ENCODE data around the gene RYR1. TPM values are rescaled to one million over a fixed set of nuclear protein-coding genes. Genes with fewer than 3 reads are reported as not detected.
A peak's percentile ranks its signal among the peaks of the same experiment; 100 is the strongest.

Gene RYR1
- total and polyA plus RNA-seq, 10 of the 15 experiments (the other 5 are each of a cell fraction or from before 2014, with no cell fraction given), result under 0.01 to 0.32 (median 0.07) TPM; not detected in 1

DNA sequence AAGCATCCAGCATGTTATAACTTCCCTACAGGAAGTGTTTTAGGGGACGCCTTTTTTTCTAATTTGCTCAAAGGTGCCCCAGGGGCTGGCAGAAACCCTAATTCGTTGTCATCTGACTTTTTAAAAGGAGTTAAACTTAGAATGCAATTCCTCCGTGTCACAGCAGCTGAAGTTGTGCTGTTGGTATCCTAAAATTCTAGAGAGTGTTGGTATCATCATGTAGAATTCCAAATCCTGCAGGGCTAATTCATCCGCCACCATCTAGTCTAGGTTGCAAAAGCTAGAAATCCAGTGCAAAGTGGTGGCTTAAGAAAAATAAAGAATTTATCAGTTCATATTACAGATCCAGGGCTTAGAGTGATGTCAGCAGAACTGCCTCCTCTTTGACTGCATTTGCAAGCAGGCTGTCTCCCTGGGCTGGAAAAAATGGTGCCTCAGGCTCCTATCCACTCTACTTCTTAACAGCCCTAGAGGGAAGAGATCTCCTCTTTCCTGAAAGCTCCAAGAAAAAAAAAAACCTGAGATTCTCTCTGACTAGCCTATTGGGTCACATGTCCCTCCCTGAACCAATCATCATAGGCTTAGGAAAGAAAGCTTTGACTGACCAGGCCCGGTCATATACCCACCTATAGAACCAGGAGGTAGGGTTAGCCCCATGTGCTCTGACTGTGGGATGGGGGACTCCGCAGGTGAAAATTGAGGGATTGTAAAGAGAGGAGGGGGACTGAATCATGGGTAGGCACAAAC lies 111.3 kb downstream of the RYR1 start (continued):
- TF ChIP-seq POLR2AphosphoS2 (IDR thresholded peaks at IDR 0.05; ENCODE audit: low read depth, low read length) (no peak), SMAD5 (IDR thresholded peaks at IDR 0.05; ENCODE audit: low read depth) (no peak), POLR2A (IDR thresholded peaks at IDR 0.05; ENCODE audit: low read depth, low read length) (no peak), KAT2A (conservative IDR thresholded peaks at IDR 0.05; ENCODE audit: control insufficient read depth, low read depth, low read length) (no peak), NFIC (IDR thresholded peaks at IDR 0.05; ENCODE audit: low read depth, low read length) (no peak), ATF7 (IDR thresholded peaks at IDR 0.05; ENCODE audit: low read depth) (no peak), EZH2 (IDR thresholded peaks at IDR 0.05; ENCODE audit: borderline replicate concordance, control insufficient read depth, low read depth, low read length) (no peak), TARDBP (IDR thresholded peaks at IDR 0.05; ENCODE audit: borderline replicate concordance) (no peak), KLF5 (IDR thresholded peaks at IDR 0.05; ENCODE audit: partially characterized antibody) (no peak), POLR2AphosphoS5 (IDR thresholded peaks at IDR 0.05; ENCODE audit: low read length) (no peak), STAT1 (conservative IDR thresholded peaks at IDR 0.05) (no peak), EED (IDR thresholded peaks at IDR 0.05; ENCODE audit: low read depth) (no peak), MEF2A (IDR thresholded peaks at IDR 0.05; ENCODE audit: insufficient read depth, low read depth, low read length) (no peak), POU2F2 (IDR thresholded peaks at IDR 0.05; ENCODE audit: borderline replicate concordance, low read depth, low read length) (no peak), BMI1 (IDR thresholded peaks at IDR 0.05; ENCODE audit: borderline replicate concordance) (no peak), MYC (IDR thresholded peaks at IDR 0.05; ENCODE audit: insufficient read depth, insufficient read length, insufficient replicate concordance, low read length, severe bottlenecking) (no peak)
- TF ChIP-seq, protein P1, sequence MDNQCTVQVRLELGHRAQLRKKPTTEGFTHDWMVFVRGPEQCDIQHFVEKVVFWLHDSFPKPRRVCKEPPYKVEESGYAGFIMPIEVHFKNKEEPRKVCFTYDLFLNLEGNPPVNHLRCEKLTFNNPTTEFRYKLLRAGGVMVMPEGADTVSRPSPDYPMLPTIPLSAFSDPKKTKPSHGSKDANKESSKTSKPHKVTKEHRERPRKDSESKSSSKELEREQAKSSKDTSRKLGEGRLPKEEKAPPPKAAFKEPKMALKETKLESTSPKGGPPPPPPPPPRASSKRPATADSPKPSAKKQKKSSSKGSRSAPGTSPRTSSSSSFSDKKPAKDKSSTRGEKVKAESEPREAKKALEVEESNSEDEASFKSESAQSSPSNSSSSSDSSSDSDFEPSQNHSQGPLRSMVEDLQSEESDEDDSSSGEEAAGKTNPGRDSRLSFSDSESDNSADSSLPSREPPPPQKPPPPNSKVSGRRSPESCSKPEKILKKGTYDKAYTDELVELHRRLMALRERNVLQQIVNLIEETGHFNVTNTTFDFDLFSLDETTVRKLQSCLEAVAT (IDR thresholded peaks at IDR 0.05), result 0 out of 2 replicates have a peak, but pooled peaks have one; percentile 11
- TF ChIP-seq, protein P2, sequence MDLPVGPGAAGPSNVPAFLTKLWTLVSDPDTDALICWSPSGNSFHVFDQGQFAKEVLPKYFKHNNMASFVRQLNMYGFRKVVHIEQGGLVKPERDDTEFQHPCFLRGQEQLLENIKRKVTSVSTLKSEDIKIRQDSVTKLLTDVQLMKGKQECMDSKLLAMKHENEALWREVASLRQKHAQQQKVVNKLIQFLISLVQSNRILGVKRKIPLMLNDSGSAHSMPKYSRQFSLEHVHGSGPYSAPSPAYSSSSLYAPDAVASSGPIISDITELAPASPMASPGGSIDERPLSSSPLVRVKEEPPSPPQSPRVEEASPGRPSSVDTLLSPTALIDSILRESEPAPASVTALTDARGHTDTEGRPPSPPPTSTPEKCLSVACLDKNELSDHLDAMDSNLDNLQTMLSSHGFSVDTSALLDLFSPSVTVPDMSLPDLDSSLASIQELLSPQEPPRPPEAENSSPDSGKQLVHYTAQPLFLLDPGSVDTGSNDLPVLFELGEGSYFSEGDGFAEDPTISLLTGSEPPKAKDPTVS (IDR thresholded peaks at IDR 0.05; ENCODE audit: low read depth, low read length), result no peak
- TF ChIP-seq, protein P3, sequence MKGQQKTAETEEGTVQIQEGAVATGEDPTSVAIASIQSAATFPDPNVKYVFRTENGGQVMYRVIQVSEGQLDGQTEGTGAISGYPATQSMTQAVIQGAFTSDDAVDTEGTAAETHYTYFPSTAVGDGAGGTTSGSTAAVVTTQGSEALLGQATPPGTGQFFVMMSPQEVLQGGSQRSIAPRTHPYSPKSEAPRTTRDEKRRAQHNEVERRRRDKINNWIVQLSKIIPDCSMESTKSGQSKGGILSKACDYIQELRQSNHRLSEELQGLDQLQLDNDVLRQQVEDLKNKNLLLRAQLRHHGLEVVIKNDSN (IDR thresholded peaks at IDR 0.05; ENCODE audit: borderline replicate concordance, extremely low read length, insufficient read depth, low read depth, low read length), result no peak
- TF ChIP-seq, protein P4, sequence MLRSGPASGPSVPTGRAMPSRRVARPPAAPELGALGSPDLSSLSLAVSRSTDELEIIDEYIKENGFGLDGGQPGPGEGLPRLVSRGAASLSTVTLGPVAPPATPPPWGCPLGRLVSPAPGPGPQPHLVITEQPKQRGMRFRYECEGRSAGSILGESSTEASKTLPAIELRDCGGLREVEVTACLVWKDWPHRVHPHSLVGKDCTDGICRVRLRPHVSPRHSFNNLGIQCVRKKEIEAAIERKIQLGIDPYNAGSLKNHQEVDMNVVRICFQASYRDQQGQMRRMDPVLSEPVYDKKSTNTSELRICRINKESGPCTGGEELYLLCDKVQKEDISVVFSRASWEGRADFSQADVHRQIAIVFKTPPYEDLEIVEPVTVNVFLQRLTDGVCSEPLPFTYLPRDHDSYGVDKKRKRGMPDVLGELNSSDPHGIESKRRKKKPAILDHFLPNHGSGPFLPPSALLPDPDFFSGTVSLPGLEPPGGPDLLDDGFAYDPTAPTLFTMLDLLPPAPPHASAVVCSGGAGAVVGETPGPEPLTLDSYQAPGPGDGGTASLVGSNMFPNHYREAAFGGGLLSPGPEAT (IDR thresholded peaks at IDR 0.05; ENCODE audit: low read depth), result no peak; the same call in 1 of the 2 replicates
- TF ChIP-seq, protein P5, sequence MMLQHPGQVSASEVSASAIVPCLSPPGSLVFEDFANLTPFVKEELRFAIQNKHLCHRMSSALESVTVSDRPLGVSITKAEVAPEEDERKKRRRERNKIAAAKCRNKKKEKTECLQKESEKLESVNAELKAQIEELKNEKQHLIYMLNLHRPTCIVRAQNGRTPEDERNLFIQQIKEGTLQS (IDR thresholded peaks at IDR 0.05; ENCODE audit: borderline replicate concordance, extremely low read depth, low read depth, low read length), result peak; percentile 26; the same call in 1 of the 2 replicates
- TF ChIP-seq, protein P6, sequence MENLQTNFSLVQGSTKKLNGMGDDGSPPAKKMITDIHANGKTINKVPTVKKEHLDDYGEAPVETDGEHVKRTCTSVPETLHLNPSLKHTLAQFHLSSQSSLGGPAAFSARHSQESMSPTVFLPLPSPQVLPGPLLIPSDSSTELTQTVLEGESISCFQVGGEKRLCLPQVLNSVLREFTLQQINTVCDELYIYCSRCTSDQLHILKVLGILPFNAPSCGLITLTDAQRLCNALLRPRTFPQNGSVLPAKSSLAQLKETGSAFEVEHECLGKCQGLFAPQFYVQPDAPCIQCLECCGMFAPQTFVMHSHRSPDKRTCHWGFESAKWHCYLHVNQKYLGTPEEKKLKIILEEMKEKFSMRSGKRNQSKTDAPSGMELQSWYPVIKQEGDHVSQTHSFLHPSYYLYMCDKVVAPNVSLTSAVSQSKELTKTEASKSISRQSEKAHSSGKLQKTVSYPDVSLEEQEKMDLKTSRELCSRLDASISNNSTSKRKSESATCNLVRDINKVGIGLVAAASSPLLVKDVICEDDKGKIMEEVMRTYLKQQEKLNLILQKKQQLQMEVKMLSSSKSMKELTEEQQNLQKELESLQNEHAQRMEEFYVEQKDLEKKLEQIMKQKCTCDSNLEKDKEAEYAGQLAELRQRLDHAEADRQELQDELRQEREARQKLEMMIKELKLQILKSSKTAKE (IDR thresholded peaks at IDR 0.05; ENCODE audit: low read depth, poor library complexity, severe bottlenecking), result peak; percentile 68
